H1 (cell line): ENCODE results near the gene MADD. TPM values are rescaled to one million over a fixed set of nuclear protein-coding genes. Genes with fewer than 3 reads are reported as not detected.

Source experiments
- ASH2L ChIP-seq: fragments of 200-600, 300-600 bp; sonication (generic); IDR thresholded peaks from one replicate; pipeline ENCODE4 v1.7.1; 2017; ENCODE audit warnings: low read length
- BACH1 ChIP-seq: IDR thresholded peaks from 2 replicates; pipeline ENCODE4 v1.6.1; 2012; ENCODE audit warnings: low read length, improper control_type of control experiment
- BCL11A ChIP-seq, 2 experiments: IDR thresholded peaks; one replicate each; pipeline ENCODE4 v1.6.1; 2011; ENCODE audit warnings: low read depth in 2 of 2, low read length in 2 of 2, mild to moderate bottlenecking in 2 of 2
- CEBPB ChIP-seq: IDR thresholded peaks from 2 replicates; pipeline ENCODE4 v1.6.1; 2012; ENCODE audit warnings: low read depth, low read length
- CHD2 ChIP-seq: IDR thresholded peaks from 2 replicates; pipeline ENCODE4 v1.6.1; 2012; ENCODE audit warnings: low read length, improper control_type of control experiment
- FOSL1 ChIP-seq: IDR thresholded peaks from 2 replicates; pipeline ENCODE4 v1.6.1; 2011; ENCODE audit warnings: mild to moderate bottlenecking, low read depth, low read length, moderate library complexity; ENCODE audit not compliant: insufficient read depth
- NANOG ChIP-seq: IDR thresholded peaks from 2 replicates; pipeline ENCODE4 v1.6.1; 2011; ENCODE audit warnings: low read length, low read depth, mild to moderate bottlenecking, inconsistent platforms; ENCODE audit not compliant: insufficient read depth, poor library complexity, severe bottlenecking
- RFX5 ChIP-seq: IDR thresholded peaks from 2 replicates; pipeline ENCODE4 v1.6.1; 2011; ENCODE audit warnings: low read depth, low read length, improper control_type of control experiment, borderline replicate concordance
- TEAD4 ChIP-seq: IDR thresholded peaks from 2 replicates; pipeline ENCODE4 v1.6.1; 2012; ENCODE audit warnings: low read depth, low read length, inconsistent platforms, mixed read lengths
- polyA plus RNA-seq, 7 experiments: library from polyadenylated mRNA; depleted of rRNA in 3 of 7; stranded (reverse) in 5 of 7; unstranded in 2 of 7; fragments of >200 nt in 5 of 7; fragments of 200-250 nt in 2 of 7; gene quantifications; 1 replicate in 5 of 7; 2 replicates in 1 of 7; 4 replicates in 1 of 7; pipeline versions ENCODE4 v1.2.1 to v1.2.3, GENCODE V29; 2011 to 2013; ENCODE audit warnings: missing spikeins in 2 of 7, mixed read lengths in 2 of 7
- total RNA-seq: library from RNA; stranded (reverse); fragmentation: NEBNext Ultra II Directional; extraction: Animal tissue kit (Norgen Biotek cat#: 25700); gene quantifications from 2 replicates; pipeline ENCODE4 v1.2.1, GENCODE V29; 2021
- TF ChIP-seq, protein P1 (sequence below): fragments of 300-600 bp; sonication (generic); IDR thresholded peaks from 2 replicates; pipeline ENCODE4 v1.7.1; 2012; ENCODE audit warnings: low read length, moderate library complexity, mild to moderate bottlenecking, inconsistent platforms; ENCODE audit not compliant: insufficient replicate concordance
- TF ChIP-seq, protein P2 (sequence below): IDR thresholded peaks from 2 replicates; pipeline ENCODE4 v1.6.1; 2012; ENCODE audit warnings: low read length, inconsistent platforms

MADD gene
- total and polyA plus RNA-seq, 2 of the 8 experiments (the other 6 are each of a cell fraction or from before 2014, with no cell fraction given) = 32.5 to 45.4 TPM

DNA sequence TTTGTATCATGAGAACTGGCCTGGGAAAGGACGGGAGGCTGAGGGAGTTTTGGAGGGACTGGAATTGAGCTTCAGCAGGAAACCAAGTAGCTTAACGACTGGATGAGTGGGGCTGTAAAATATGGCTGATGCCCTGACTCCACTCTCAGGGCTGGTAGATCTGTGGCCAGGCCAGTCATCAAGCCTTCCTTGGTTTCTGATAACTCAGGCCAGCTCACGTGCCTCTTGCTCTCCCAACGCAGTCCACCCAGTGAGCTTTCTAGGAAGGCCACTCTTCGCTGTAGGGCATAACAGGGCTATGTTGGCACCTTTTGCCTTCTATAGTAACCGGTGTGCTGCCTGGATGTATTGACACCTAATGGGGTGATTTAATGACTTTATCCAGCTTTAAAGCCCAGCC is 5.8 kb upstream of the MADD start (continued):
- TF ChIP-seq, protein P1, sequence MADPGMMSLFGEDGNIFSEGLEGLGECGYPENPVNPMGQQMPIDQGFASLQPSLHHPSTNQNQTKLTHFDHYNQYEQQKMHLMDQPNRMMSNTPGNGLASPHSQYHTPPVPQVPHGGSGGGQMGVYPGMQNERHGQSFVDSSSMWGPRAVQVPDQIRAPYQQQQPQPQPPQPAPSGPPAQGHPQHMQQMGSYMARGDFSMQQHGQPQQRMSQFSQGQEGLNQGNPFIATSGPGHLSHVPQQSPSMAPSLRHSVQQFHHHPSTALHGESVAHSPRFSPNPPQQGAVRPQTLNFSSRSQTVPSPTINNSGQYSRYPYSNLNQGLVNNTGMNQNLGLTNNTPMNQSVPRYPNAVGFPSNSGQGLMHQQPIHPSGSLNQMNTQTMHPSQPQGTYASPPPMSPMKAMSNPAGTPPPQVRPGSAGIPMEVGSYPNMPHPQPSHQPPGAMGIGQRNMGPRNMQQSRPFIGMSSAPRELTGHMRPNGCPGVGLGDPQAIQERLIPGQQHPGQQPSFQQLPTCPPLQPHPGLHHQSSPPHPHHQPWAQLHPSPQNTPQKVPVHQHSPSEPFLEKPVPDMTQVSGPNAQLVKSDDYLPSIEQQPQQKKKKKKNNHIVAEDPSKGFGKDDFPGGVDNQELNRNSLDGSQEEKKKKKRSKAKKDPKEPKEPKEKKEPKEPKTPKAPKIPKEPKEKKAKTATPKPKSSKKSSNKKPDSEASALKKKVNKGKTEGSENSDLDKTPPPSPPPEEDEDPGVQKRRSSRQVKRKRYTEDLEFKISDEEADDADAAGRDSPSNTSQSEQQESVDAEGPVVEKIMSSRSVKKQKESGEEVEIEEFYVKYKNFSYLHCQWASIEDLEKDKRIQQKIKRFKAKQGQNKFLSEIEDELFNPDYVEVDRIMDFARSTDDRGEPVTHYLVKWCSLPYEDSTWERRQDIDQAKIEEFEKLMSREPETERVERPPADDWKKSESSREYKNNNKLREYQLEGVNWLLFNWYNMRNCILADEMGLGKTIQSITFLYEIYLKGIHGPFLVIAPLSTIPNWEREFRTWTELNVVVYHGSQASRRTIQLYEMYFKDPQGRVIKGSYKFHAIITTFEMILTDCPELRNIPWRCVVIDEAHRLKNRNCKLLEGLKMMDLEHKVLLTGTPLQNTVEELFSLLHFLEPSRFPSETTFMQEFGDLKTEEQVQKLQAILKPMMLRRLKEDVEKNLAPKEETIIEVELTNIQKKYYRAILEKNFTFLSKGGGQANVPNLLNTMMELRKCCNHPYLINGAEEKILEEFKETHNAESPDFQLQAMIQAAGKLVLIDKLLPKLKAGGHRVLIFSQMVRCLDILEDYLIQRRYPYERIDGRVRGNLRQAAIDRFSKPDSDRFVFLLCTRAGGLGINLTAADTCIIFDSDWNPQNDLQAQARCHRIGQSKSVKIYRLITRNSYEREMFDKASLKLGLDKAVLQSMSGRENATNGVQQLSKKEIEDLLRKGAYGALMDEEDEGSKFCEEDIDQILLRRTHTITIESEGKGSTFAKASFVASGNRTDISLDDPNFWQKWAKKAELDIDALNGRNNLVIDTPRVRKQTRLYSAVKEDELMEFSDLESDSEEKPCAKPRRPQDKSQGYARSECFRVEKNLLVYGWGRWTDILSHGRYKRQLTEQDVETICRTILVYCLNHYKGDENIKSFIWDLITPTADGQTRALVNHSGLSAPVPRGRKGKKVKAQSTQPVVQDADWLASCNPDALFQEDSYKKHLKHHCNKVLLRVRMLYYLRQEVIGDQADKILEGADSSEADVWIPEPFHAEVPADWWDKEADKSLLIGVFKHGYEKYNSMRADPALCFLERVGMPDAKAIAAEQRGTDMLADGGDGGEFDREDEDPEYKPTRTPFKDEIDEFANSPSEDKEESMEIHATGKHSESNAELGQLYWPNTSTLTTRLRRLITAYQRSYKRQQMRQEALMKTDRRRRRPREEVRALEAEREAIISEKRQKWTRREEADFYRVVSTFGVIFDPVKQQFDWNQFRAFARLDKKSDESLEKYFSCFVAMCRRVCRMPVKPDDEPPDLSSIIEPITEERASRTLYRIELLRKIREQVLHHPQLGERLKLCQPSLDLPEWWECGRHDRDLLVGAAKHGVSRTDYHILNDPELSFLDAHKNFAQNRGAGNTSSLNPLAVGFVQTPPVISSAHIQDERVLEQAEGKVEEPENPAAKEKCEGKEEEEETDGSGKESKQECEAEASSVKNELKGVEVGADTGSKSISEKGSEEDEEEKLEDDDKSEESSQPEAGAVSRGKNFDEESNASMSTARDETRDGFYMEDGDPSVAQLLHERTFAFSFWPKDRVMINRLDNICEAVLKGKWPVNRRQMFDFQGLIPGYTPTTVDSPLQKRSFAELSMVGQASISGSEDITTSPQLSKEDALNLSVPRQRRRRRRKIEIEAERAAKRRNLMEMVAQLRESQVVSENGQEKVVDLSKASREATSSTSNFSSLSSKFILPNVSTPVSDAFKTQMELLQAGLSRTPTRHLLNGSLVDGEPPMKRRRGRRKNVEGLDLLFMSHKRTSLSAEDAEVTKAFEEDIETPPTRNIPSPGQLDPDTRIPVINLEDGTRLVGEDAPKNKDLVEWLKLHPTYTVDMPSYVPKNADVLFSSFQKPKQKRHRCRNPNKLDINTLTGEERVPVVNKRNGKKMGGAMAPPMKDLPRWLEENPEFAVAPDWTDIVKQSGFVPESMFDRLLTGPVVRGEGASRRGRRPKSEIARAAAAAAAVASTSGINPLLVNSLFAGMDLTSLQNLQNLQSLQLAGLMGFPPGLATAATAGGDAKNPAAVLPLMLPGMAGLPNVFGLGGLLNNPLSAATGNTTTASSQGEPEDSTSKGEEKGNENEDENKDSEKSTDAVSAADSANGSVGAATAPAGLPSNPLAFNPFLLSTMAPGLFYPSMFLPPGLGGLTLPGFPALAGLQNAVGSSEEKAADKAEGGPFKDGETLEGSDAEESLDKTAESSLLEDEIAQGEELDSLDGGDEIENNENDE = no peak
- TF ChIP-seq TEAD4 = no peak
- no peak for TF ChIP-seq RFX5
- no peak for TF ChIP-seq BACH1
- no peak for TF ChIP-seq CHD2
- TF ChIP-seq, protein P2, sequence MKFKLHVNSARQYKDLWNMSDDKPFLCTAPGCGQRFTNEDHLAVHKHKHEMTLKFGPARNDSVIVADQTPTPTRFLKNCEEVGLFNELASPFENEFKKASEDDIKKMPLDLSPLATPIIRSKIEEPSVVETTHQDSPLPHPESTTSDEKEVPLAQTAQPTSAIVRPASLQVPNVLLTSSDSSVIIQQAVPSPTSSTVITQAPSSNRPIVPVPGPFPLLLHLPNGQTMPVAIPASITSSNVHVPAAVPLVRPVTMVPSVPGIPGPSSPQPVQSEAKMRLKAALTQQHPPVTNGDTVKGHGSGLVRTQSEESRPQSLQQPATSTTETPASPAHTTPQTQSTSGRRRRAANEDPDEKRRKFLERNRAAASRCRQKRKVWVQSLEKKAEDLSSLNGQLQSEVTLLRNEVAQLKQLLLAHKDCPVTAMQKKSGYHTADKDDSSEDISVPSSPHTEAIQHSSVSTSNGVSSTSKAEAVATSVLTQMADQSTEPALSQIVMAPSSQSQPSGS = no peak
- no peak for TF ChIP-seq BCL11A (IDR thresholded peaks at IDR 0.05; ENCODE audit: low read depth in 2 of 2, low read length in 2 of 2)
- TF ChIP-seq CEBPB = no peak
- TF ChIP-seq FOSL1 = no peak
- TF ChIP-seq ASH2L = no peak
- no peak for TF ChIP-seq NANOG
